HG03097 (cell line): Measurements from ENCODE around the gene RGS11.
"Not testable (repeated sequence)": the region's sequence is repeated elsewhere in the genome, so short reads cannot be mapped to it uniquely, and the experiment has no call there.

ENCODE experiments used
- ATAC-seq: cut with Tn5 transposase; IDR thresholded peaks from one replicate; pipeline ENCODE4 v1.9.1; 2021; ENCODE audit not compliant: unreplicated experiment, low FRiP score

Gene RGS11

GRCh38 chr16:281660-282255 is 6.0 kb upstream of the RGS11 start:
- no peak for ATAC-seq

- ATAC-seq: no peak
These were observed 5.4 kb upstream of the RGS11 start for GRCh38 chr16:280991-281659.

GRCh38 chr16:280552-280951 is 4.8 kb upstream of the RGS11 start, which contains the start of gene ARHGDIG:
ARHGDIG (plus strand) TSS chr16:280591; CDS start chr16:280681, 90 bp downstream.
- no peak for ATAC-seq

GRCh38 chr16:280005-280460 is 4.3 kb upstream of the RGS11 start:
- ATAC-seq: no peak

GRCh38 chr16:279531-279930 is 3.8 kb upstream of the RGS11 start:
- no peak for ATAC-seq

- ATAC-seq: no peak
These were observed 3.2 kb upstream of the RGS11 start for GRCh38 chr16:278863-279366.

- no peak for ATAC-seq
These were observed 808 bp upstream of the RGS11 start for GRCh38 chr16:276426-277077.

GRCh38 chr16:275041-275641 is 603 bp downstream of the RGS11 start:
- ATAC-seq: no peak

GRCh38 chr16:273547-274421 is 2.0 kb downstream of the RGS11 start:
- ATAC-seq: no peak

- ATAC-seq: no peak
These were observed 2.9 kb downstream of the RGS11 start for GRCh38 chr16:272633-273546.

- ATAC-seq: no peak
These were observed 5.1 kb downstream of the RGS11 start for GRCh38 chr16:270381-271255.

- no peak for ATAC-seq
These were observed 6.5 kb downstream of the RGS11 start for GRCh38 chr16:269061-269796.

GRCh38 chr16:268141-269053 is 7.3 kb downstream of the RGS11 start:
- no peak for ATAC-seq

- not testable (repeated sequence) for ATAC-seq
These were observed 8.2 kb downstream of the RGS11 start for GRCh38 chr16:267562-267961.

GRCh38 chr16:266258-267164 is 9.2 kb downstream of the RGS11 start:
- no peak for ATAC-seq

GRCh38 chr16:265711-266110 is 10.0 kb downstream of the RGS11 start:
- no peak for ATAC-seq
